HG03457 (cell line): ENCODE data around the gene MAT1A.

ENCODE experiments used
- ATAC-seq: cut with Tn5 transposase; IDR thresholded peaks from one replicate; pipeline ENCODE4 v1.9.1; 2021; ENCODE audit warnings: moderate number of reproducible peaks; ENCODE audit not compliant: unreplicated experiment

The MAT1A gene

GRCh38 chr10:80283119-80283518, 6.3 kb downstream of the MAT1A start:
- no peak for ATAC-seq

GRCh38 chr10:80281784-80282765, 7.4 kb downstream of the MAT1A start:
- ATAC-seq: no peak

- no peak for ATAC-seq
Observed at GRCh38 chr10:80281292-80281691, 8.2 kb downstream of the MAT1A start.

- ATAC-seq: no peak
Observed at GRCh38 chr10:80280071-80280800, 9.2 kb downstream of the MAT1A start.

GRCh38 chr10:80279146-80279545, 10.3 kb downstream of the MAT1A start:
- ATAC-seq: no peak

GRCh38 chr10:80278480-80278879, 11.0 kb downstream of the MAT1A start:
- no peak for ATAC-seq

GRCh38 chr10:80277567-80278250, 11.7 kb downstream of the MAT1A start:
- no peak for ATAC-seq

GRCh38 chr10:80277016-80277415, 12.4 kb downstream of the MAT1A start:
- no peak for ATAC-seq

- no peak for ATAC-seq
Observed at GRCh38 chr10:80276335-80276734, 13.1 kb downstream of the MAT1A start.

GRCh38 chr10:80275756-80276155, 13.7 kb downstream of the MAT1A start:
- no peak for ATAC-seq

GRCh38 chr10:80275135-80275498, 14.3 kb downstream of the MAT1A start:
- ATAC-seq: no peak

GRCh38 chr10:80274396-80275134, 14.9 kb downstream of the MAT1A start:
- ATAC-seq: no peak

- ATAC-seq: no peak
Observed at GRCh38 chr10:80273523-80274170, 15.8 kb downstream of the MAT1A start.

GRCh38 chr10:80272793-80273522, 16.5 kb downstream of the MAT1A start:
- ATAC-seq: no peak

GRCh38 chr10:80271416-80271815, 18.0 kb downstream of the MAT1A start:
- ATAC-seq: no peak

GRCh38 chr10:80270887-80271286, 18.6 kb downstream of the MAT1A start:
- ATAC-seq: no peak

GRCh38 chr10:80268938-80269588, 20.4 kb downstream of the MAT1A start:
- no peak for ATAC-seq

- no peak for ATAC-seq
Observed at GRCh38 chr10:80268266-80268665, 21.2 kb downstream of the MAT1A start.

- no peak for ATAC-seq
Observed at GRCh38 chr10:80266513-80266863, 23.0 kb downstream of the MAT1A start.
